HCT116 (cell line): Measurements from ENCODE around the gene INPPL1.

ENCODE experiments used
- CEBPB ChIP-seq: IDR thresholded peaks from 2 replicates; pipeline ENCODE4 v1.6.1; 2012; ENCODE audit warnings: low read depth
- EZH2 ChIP-seq: fragments of 200-600 bp; sonication (generic); IDR thresholded peaks from 2 replicates; pipeline ENCODE4 v1.6.1; 2017; ENCODE audit warnings: antibody characterized with exemption, mixed run types
- EZH2phosphoT487 ChIP-seq: fragments of 200-600 bp; IDR thresholded peaks from 2 replicates; pipeline ENCODE4 v1.6.1; 2018; ENCODE audit warnings: antibody characterized with exemption, borderline replicate concordance
- POLR2A ChIP-seq: IDR thresholded peaks from 2 replicates; pipeline ENCODE4 v1.7.0; 2011; ENCODE audit warnings: borderline replicate concordance; ENCODE audit not compliant: insufficient read depth, insufficient read length; ENCODE audit errors: extremely low read depth
- RAD21 ChIP-seq: IDR thresholded peaks from 2 replicates; pipeline ENCODE4 v1.6.1; 2012; ENCODE audit warnings: low read depth, mild to moderate bottlenecking
- ZNF274 ChIP-seq: fragments of 200-500 bp; sonication (Bioruptor generic); IDR thresholded peaks from 2 replicates; pipeline ENCODE4 v1.6.1; 2014; ENCODE audit warnings: mild to moderate bottlenecking, low read depth, low read length, inconsistent platforms
- TF ChIP-seq, protein P1 (sequence below), 3 experiments: fragments of 200-600 bp in 1 of 3; sonication (generic) in 1 of 3; IDR thresholded peaks in 2 of 3; conservative IDR thresholded peaks in 1 of 3; 2 replicates each; pipeline ENCODE4 v1.5.1; 2012 to 2017; ENCODE audit warnings: low read depth in 2 of 3, low read length in 2 of 3, antibody characterized with exemption in 1 of 3, borderline replicate concordance in 1 of 3, control low read depth in 1 of 3, mild to moderate bottlenecking in 1 of 3, mixed read lengths in 1 of 3, mixed run types in 1 of 3, moderate library complexity in 1 of 3; ENCODE audit not compliant: insufficient read depth in 1 of 3
- TF ChIP-seq, protein P2 (sequence below): IDR thresholded peaks from 2 replicates; pipeline ENCODE4 v1.6.1; 2012

DNA sequence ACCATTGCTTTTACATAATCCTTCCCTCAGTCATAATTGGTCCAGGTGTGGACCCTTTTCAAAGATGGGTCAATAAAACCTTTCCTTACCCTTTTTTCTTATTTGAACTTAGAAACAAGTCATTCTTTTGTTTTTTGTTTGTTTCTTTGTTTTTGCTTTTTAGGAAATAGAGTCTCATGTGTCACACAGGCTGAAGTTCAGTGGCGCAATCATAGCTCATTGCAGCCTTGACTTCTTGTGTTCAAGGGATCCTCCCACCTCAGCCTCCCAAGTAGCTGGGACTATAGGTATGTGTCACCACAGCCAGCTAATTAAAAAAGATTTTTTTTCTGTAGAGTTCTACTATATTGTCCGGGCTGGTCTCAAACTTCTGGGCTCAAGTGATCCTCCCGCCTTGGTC, 28.8 kb downstream of the INPPL1 start:
- TF ChIP-seq, protein P1, sequence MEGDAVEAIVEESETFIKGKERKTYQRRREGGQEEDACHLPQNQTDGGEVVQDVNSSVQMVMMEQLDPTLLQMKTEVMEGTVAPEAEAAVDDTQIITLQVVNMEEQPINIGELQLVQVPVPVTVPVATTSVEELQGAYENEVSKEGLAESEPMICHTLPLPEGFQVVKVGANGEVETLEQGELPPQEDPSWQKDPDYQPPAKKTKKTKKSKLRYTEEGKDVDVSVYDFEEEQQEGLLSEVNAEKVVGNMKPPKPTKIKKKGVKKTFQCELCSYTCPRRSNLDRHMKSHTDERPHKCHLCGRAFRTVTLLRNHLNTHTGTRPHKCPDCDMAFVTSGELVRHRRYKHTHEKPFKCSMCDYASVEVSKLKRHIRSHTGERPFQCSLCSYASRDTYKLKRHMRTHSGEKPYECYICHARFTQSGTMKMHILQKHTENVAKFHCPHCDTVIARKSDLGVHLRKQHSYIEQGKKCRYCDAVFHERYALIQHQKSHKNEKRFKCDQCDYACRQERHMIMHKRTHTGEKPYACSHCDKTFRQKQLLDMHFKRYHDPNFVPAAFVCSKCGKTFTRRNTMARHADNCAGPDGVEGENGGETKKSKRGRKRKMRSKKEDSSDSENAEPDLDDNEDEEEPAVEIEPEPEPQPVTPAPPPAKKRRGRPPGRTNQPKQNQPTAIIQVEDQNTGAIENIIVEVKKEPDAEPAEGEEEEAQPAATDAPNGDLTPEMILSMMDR (IDR thresholded peaks at IDR 0.05 in 2 of 3, conservative IDR thresholded peaks at IDR 0.05 in 1 of 3; ENCODE audit: borderline replicate concordance in 1 of 3, insufficient read depth in 1 of 3, low read depth in 2 of 3, low read length in 2 of 3) = no peak
- TF ChIP-seq ZNF274 = no peak
- TF ChIP-seq EZH2 = no peak
- TF ChIP-seq RAD21 = no peak
- TF ChIP-seq, protein P2, sequence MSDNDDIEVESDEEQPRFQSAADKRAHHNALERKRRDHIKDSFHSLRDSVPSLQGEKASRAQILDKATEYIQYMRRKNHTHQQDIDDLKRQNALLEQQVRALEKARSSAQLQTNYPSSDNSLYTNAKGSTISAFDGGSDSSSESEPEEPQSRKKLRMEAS = no peak
- TF ChIP-seq POLR2A = no peak
- no peak for TF ChIP-seq CEBPB
- TF ChIP-seq EZH2phosphoT487 = no peak
